HepG2 (cell line): ENCODE data around the gene VWA7. TPM values are rescaled to one million over a fixed set of nuclear protein-coding genes. Genes with fewer than 3 reads are reported as not detected.
A peak's percentile ranks its signal among the peaks of the same experiment; 100 is the strongest.

Experiments
- ELF1 ChIP-seq: sonication (generic); formaldehyde crosslinking; IDR thresholded peaks from 2 replicates; pipeline ENCODE4 v1.4.0; 2020; ENCODE audit warnings: missing genetic modification reagents
- GATAD2A ChIP-seq: IDR thresholded peaks from 2 replicates; pipeline ENCODE4 v1.6.1; 2016
- MED1 ChIP-seq: sonication (generic); formaldehyde crosslinking; IDR thresholded peaks from 2 replicates; pipeline ENCODE4 v1.4.0; 2020; ENCODE audit warnings: missing genetic modification reagents
- MED8 ChIP-seq: sonication (generic); formaldehyde crosslinking; IDR thresholded peaks from 2 replicates; pipeline ENCODE4 v1.8.1; 2023; ENCODE audit warnings: mild to moderate bottlenecking, missing genetic modification reagents; ENCODE audit not compliant: insufficient replicate concordance
- PATZ1 ChIP-seq: sonication (generic); formaldehyde crosslinking; IDR thresholded peaks from 2 replicates; pipeline ENCODE4 v1.4.0; 2020; ENCODE audit warnings: missing genetic modification reagents
- PCBP2 ChIP-seq: fragments of 200-400 bp; formaldehyde crosslinking; optimal IDR thresholded peaks from 2 replicates; pipeline ENCODE3; 2018; ENCODE audit warnings: low read length, low read depth; ENCODE audit not compliant: poor library complexity, severe bottlenecking
- REPIN1 ChIP-seq: sonication (generic); formaldehyde crosslinking; IDR thresholded peaks from 2 replicates; pipeline ENCODE4 v1.8.0; 2022; ENCODE audit warnings: missing genetic modification reagents, low read depth, mild to moderate bottlenecking, borderline replicate concordance
- SNAPC4 ChIP-seq: sonication (generic); formaldehyde crosslinking; IDR thresholded peaks from 2 replicates; pipeline ENCODE4 v1.4.0; 2020; ENCODE audit warnings: mild to moderate bottlenecking, missing genetic modification reagents
- TCF7 ChIP-seq: sonication (generic); IDR thresholded peaks from 2 replicates; pipeline ENCODE4 v1.6.1; 2016; ENCODE audit warnings: antibody characterized with exemption, low read depth
- ZC3H13 ChIP-seq: sonication (generic); formaldehyde crosslinking; IDR thresholded peaks from 2 replicates; pipeline ENCODE4 v1.8.1; 2023; ENCODE audit warnings: mild to moderate bottlenecking, missing genetic modification reagents, moderate library complexity
- ZKSCAN5 ChIP-seq: sonication (generic); formaldehyde crosslinking; IDR thresholded peaks from 2 replicates; pipeline ENCODE4 v1.5.1; 2020; ENCODE audit warnings: mild to moderate bottlenecking, missing genetic modification reagents
- ZNF362 ChIP-seq: sonication (generic); formaldehyde crosslinking; IDR thresholded peaks from 2 replicates; pipeline ENCODE4 v1.4.0; 2020; ENCODE audit warnings: missing genetic modification reagents, mild to moderate bottlenecking, borderline replicate concordance
- ZNF616 ChIP-seq: sonication (generic); formaldehyde crosslinking; IDR thresholded peaks from 2 replicates; pipeline ENCODE4 v1.5.0; 2020; ENCODE audit warnings: low read depth, mild to moderate bottlenecking, missing genetic modification reagents
- ZNF720 ChIP-seq: sonication (generic); formaldehyde crosslinking; IDR thresholded peaks from 2 replicates; pipeline ENCODE4 v1.4.0; 2020; ENCODE audit warnings: missing genetic modification reagents
- polyA plus RNA-seq, 8 experiments: library from polyadenylated mRNA; depleted of rRNA in 3 of 8; stranded (reverse) in 7 of 8; unstranded in 1 of 8; fragments of >200 nt; fragmentation: Illumina TruSeq in 4 of 8; extraction: Trizol in 4 of 8; gene quantifications; 2 replicates each; pipeline versions ENCODE4 v1.2.1 to v1.2.3, GENCODE V29; 2011 to 2016; ENCODE audit warnings: low read depth in 4 of 8, missing spikeins in 1 of 8, mixed read lengths in 1 of 8; ENCODE audit not compliant: insufficient read depth in 1 of 8
- total RNA-seq, 5 experiments: library from RNA; depleted of rRNA; stranded (reverse); fragments of >200 nt; fragmentation: Illumina TruSeq; extraction: Trizol; gene quantifications; 2 replicates each; pipeline ENCODE4 v1.2.3, GENCODE V29; 2016; ENCODE audit warnings: low read depth in 1 of 5

Gene VWA7
- total and polyA plus RNA-seq, 2 of the 13 experiments (the other 11 are each of a cell fraction or from before 2014, with no cell fraction given) = 0.86 to 3.3 TPM

- TF ChIP-seq PATZ1 (CRISPR knock-in tag) = peak; percentile 97; the same call in 1 of the 2 replicates
- TF ChIP-seq ZNF616 (CRISPR knock-in tag) = 0 out of 2 replicates have a peak, but pooled peaks have one; percentile 43
- TF ChIP-seq ZKSCAN5 (CRISPR knock-in tag) = no peak
- 0 out of 2 replicates have a peak, but pooled peaks have one; percentile 61 for TF ChIP-seq ZNF720 (CRISPR knock-in tag)
- peak; percentile 55 for TF ChIP-seq SNAPC4 (CRISPR knock-in tag)
- TF ChIP-seq MED8 (CRISPR knock-in tag) = peak; percentile 44
- TF ChIP-seq TCF7 = peak; percentile 81
- TF ChIP-seq ZC3H13 (CRISPR knock-in tag) = no peak
- peak; percentile 91 for TF ChIP-seq MED1
- TF ChIP-seq REPIN1 = peak; percentile 71; the same call in 1 of the 2 replicates
- no peak for TF ChIP-seq PCBP2
- TF ChIP-seq ELF1 (CRISPR knock-in tag) = peak; percentile 31; the same call in 1 of the 2 replicates
- peak; percentile 88 for TF ChIP-seq GATAD2A (CRISPR knock-in tag)
- peak; percentile 81; the same call in 1 of the 2 replicates for TF ChIP-seq ZNF362 (CRISPR knock-in tag)
Measured at GRCh38 chr6:31737991-31738979, 38.8 kb downstream of the VWA7 start (continued).
